Calu3 (cell line): ENCODE data around the gene VWA3A. TPM values are rescaled to one million over a fixed set of nuclear protein-coding genes. Genes with fewer than 3 reads are reported as not detected.

Experiments used
- BruUV-seq: library from RNA; stranded (reverse); fragments of 400-500 nt; replicated peaks from 2 replicates; lab custom pipeline; 2021; lab: Mats Ljungman, UMichigan
- CTCF ChIA-PET: fragments of 300-600 bp; sonication (Branson Sonifier 250); formaldehyde crosslinking; loops from one replicate; lab custom pipeline; 2022; ENCODE audit warnings: antibody characterized with exemption; lab: Charles Lee
- DNase-seq: peaks from one replicate; pipeline ENCODE4 v3.0.0; 2022
- H3K27ac Mint-ChIP-seq: one replicate; pipeline ENCODE4 v1.8.0; 2022; ENCODE audit warnings: mixed read lengths; ENCODE audit not compliant: unreplicated experiment
- H3K27me3 Mint-ChIP-seq: one replicate; pipeline ENCODE4 v1.8.0; 2022; ENCODE audit warnings: mixed read lengths; ENCODE audit not compliant: unreplicated experiment
- H3K36me3 Mint-ChIP-seq: one replicate; pipeline ENCODE4 v1.8.0; 2022; ENCODE audit warnings: mild to moderate bottlenecking, moderate library complexity, mixed read lengths; ENCODE audit not compliant: insufficient read depth, unreplicated experiment
- H3K4me1 Mint-ChIP-seq: one replicate; pipeline ENCODE4 v1.8.0; 2022; ENCODE audit warnings: mild to moderate bottlenecking, low read depth, mixed read lengths; ENCODE audit not compliant: unreplicated experiment
- H3K4me3 Mint-ChIP-seq: one replicate; pipeline ENCODE4 v1.8.0; 2022; ENCODE audit warnings: mild to moderate bottlenecking, low read depth, moderate library complexity, mixed read lengths; ENCODE audit not compliant: unreplicated experiment
- H3K9me3 Mint-ChIP-seq: one replicate; pipeline ENCODE4 v1.8.0; 2022; ENCODE audit warnings: low read depth, mixed read lengths; ENCODE audit not compliant: unreplicated experiment
- intact Hi-C: fragments of 100-400 bp; cut with micrococcal nuclease; formaldehyde crosslinking; loops from one replicate; pipeline ENCODE4 v1.10.0; 2022; ENCODE audit not compliant: unreplicated experiment
- total RNA-seq: library from RNA; stranded (reverse); gene quantifications from 2 replicates; pipeline ENCODE4 v1.2.3, GENCODE V29; 2022
- TF ChIP-seq, protein P1 (sequence below): fragments of 200-600 bp; IDR thresholded peaks from one replicate; pipeline ENCODE4 v1.8.0; 2022; ENCODE audit warnings: antibody characterized with exemption; ENCODE audit not compliant: unreplicated experiment

VWA3A gene
- total RNA-seq, 1 experiment from 2014 or later = 0.33 TPM

DNA sequence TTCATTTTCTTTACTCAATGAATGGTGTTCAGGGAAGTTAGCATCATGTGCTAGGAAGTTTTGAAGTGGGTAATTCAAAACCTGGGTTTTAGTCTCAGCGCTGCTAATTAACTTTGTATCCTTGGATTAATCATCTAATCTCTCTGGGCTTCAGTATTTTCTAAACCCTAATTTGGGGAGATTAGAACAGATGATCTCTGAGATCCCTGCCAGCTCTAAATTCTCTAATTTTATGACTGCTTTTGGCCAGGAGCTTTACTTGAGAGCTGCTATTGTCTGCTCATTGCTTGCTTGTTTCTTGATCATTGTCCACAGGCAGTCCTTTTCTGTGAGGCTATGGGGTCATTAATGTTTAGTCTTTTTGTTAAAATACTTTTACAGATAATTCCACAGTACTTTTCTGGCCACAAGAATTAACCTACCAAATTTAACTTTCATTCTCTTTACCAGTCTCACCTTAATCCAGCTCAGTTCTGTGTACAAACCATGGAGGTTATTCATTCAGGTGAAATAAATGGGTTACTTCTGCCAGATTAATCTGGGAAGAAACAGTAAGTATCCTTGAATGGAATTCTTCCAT is 28.4 kb upstream of the VWA3A start:
- no TSS peak for BruUV-seq
- intact Hi-C loops = no loop called here
- Mint-ChIP-seq H3K4me3 (no peak overlapping the region), H3K27ac (no peak overlapping the region), H3K4me1 (no peaks in the 10 kb centered on the region), H3K36me3 (no peaks in the 10 kb centered on the region), H3K27me3 (no peaks in the 10 kb centered on the region), H3K9me3 (peaks cover 4% of the 10 kb centered on the region)
- TF ChIP-seq, protein P1, sequence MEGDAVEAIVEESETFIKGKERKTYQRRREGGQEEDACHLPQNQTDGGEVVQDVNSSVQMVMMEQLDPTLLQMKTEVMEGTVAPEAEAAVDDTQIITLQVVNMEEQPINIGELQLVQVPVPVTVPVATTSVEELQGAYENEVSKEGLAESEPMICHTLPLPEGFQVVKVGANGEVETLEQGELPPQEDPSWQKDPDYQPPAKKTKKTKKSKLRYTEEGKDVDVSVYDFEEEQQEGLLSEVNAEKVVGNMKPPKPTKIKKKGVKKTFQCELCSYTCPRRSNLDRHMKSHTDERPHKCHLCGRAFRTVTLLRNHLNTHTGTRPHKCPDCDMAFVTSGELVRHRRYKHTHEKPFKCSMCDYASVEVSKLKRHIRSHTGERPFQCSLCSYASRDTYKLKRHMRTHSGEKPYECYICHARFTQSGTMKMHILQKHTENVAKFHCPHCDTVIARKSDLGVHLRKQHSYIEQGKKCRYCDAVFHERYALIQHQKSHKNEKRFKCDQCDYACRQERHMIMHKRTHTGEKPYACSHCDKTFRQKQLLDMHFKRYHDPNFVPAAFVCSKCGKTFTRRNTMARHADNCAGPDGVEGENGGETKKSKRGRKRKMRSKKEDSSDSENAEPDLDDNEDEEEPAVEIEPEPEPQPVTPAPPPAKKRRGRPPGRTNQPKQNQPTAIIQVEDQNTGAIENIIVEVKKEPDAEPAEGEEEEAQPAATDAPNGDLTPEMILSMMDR = no peak
- CTCF ChIA-PET = no interaction called here
- DNase-seq = no peak

DNA sequence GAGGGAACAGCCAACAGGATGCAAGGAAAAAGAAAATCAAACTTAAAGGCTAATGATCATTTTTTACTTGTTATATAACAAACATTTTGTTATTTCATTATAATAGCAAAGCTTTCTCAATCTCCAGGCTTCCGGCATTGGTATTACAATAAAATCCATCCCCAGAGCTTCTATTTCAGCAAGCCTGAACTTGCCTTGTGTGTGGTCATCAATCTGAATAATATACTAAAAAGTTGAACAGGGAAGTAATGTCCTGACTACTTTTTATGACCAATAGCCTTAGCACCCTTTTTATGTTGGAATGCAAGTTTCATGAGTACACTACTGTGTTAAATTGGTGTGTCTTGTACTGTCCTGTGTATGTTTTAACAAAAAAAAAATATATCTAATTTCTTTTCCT is 27.1 kb upstream of the VWA3A start:
- no peak overlapping the region for H3K27ac Mint-ChIP-seq
- intact Hi-C loops = no loop called here

DNA sequence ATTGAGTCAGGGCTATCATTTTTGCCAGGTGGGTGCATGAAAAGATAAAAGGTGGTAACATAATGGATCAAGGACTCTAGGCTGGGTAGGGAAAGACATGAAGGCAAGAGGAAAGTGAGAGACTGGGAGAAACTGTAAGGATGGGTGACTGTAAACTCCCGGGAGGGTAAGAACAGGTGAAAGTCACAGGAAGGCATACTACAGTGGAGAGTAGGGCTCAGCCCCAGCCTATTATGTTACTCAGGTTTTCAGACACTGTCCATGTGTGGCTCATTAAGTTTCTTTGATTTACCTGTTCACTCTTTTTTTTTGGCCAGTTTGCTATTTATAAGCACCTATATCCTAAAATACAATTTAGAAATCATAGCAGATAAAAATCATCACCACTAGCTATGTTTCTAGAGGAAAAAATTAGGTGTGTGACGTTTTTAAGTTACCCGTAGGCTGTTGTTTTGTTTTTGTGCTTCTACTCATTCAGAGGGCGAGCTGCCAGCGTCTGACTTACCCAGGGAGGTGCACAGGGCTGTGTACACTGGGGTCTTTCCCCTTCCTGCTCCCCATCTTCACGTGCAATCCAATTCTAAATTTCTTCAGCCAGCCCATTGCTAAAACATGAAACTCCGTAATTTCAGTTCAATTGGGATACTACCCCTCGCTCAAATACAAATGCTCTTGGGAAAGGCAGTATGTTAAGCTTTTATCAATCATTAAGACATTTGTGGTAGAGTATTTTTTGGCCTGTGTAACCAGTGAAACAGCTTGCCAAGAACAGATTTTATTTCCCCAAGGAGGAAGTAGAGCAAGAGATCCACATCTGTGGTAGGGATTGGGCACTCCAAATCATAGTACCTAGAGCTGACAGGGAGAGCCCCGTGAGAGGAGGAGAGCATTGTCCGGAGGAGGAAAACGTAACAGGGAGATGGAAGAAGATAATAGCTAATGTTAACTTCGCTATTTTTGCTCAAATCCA is 21.7 kb upstream of the VWA3A start:
- Mint-ChIP-seq H3K9me3 (peaks cover 4% of the 10 kb centered on the region), H3K27me3 (no peaks in the 10 kb centered on the region), H3K27ac (no peak overlapping the region), H3K36me3 (no peaks in the 10 kb centered on the region), H3K4me1 (no peaks in the 10 kb centered on the region), H3K4me3 (no peak overlapping the region)
- DNase-seq = no peak
- TF ChIP-seq, protein P1 = no peak
- intact Hi-C loops = no loop called here
- BruUV-seq = no TSS peak
- CTCF ChIA-PET = interaction anchor here (0.5 to 2.2 kb wide), 5 partner anchors 28 to 1111 kb away, joined by 4 to 6 read pairs (median 5); no protein-coding TSS in a partner anchor

More for the DNA sequence above, 27.1 kb upstream of the VWA3A start:
- TF ChIP-seq, protein P1 = no peak
- Mint-ChIP-seq H3K27me3 (no peaks in the 10 kb centered on the region), H3K9me3 (peaks cover 4% of the 10 kb centered on the region), H3K36me3 (no peaks in the 10 kb centered on the region), H3K4me1 (no peaks in the 10 kb centered on the region), H3K4me3 (no peak overlapping the region)
- DNase-seq = no peak
- no TSS peak for BruUV-seq
- CTCF ChIA-PET = interaction anchor here (1.4 kb wide), 1 partner anchor 12 kb away, joined by 3 read pairs; no protein-coding TSS in a partner anchor

DNA sequence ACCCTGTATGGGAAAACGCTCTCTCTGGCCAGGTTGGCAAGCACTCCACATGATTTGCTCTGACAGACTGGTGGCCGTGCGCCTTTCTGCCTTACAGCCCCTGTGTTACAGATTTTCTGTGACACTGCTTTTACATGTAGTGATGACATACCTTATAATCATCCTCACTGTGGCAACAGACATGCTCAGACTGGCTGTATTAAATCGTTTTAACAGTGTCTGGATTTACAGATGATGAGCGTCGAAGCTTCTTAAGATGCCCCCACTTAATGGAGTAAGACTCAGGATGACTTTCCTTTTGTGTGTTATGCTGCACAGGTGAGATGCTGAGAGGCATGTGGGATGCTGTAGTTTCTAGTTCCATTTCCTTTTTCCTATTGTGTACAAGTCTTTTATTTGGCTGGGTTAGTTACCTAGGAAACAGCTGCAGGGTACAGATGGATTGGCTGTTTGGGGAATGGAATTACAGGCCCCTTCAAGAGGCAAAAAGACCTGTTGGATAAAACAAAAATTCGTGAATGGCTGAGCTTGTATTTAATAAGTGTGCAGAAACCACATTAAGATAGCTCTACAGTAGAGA is 20.9 kb upstream of the VWA3A start:
- BruUV-seq = no TSS peak

More for the DNA sequence above, 20.9 kb upstream of the VWA3A start:
- TF ChIP-seq, protein P1 = no peak
- no peaks in the 10 kb centered on the region for H3K27me3 Mint-ChIP-seq
- CTCF ChIA-PET = interaction anchor here (0.5 to 2.2 kb wide), 5 partner anchors 28 to 117 kb away, joined by 3 to 6 read pairs (median 5); no protein-coding TSS in a partner anchor
- intact Hi-C loops = no loop called here
- no peaks in the 10 kb centered on the region for H3K36me3 Mint-ChIP-seq
- H3K27ac Mint-ChIP-seq = no peak overlapping the region
- no peaks in the 10 kb centered on the region for H3K4me1 Mint-ChIP-seq
- DNase-seq = no peak
- H3K9me3 Mint-ChIP-seq = peaks cover 4% of the 10 kb centered on the region
- H3K4me3 Mint-ChIP-seq = no peak overlapping the region
